Thyroid gland (tissue), 4 donors: ENCODE results near the gene PCDHGA10. TPM values are rescaled to one million over a fixed set of nuclear protein-coding genes. Genes with fewer than 3 reads are reported as not detected.
"Not testable (repeated sequence)": the region's sequence is repeated elsewhere in the genome, so short reads cannot be mapped to it uniquely, and the experiment has no call there.

Experiments
- DNase-seq, 2 donors: peaks; one replicate each; pipeline ENCODE4 v3.0.0-alpha.2; 2019
- H3K27ac ChIP-seq, 3 donors: fragments of 200-600 bp; sonication (generic); 1 replicate in 2 of 3; 2 replicates in 1 of 3; pipeline ENCODE4 v1.5.1; 2016 to 2019; ENCODE audit warnings: mild to moderate bottlenecking in 1 of 3, moderate library complexity in 1 of 3
- H3K27me3 ChIP-seq: fragments of 200-600 bp; sonication (generic); one replicate; pipeline ENCODE4 v1.5.1; 2019
- H3K36me3 ChIP-seq, 2 donors: fragments of 200-600 bp; sonication (generic); one replicate each; pipeline ENCODE4 v1.5.1; 2016 to 2019
- H3K4me1 ChIP-seq, 2 donors: fragments of 200-600 bp; sonication (generic); one replicate each; pipeline ENCODE4 v1.5.1; 2017 to 2019
- H3K4me3 ChIP-seq, 3 donors: fragments of 200-600 bp; sonication (generic); replicated peaks in 1 of 3; 1 replicate in 2 of 3; 2 replicates in 1 of 3; pipeline ENCODE4 v1.5.1; 2016; ENCODE audit warnings: mild to moderate bottlenecking in 1 of 3
- H3K9me3 ChIP-seq: fragments of 200-600 bp; sonication (generic); one replicate; pipeline ENCODE4 v1.5.1; 2017
- POLR2A ChIP-seq, 2 donors: fragments of 450-650 bp; IDR thresholded peaks; one replicate each; pipeline ENCODE4 v1.6.1; 2017; ENCODE audit warnings: antibody characterized with exemption in 2 of 2, mild to moderate bottlenecking in 2 of 2, moderate library complexity in 1 of 2
- WGBS, 2 donors: methylation state at CpG; one replicate each; pipeline ENCODE4 v1.1.5; 2017; 5-methylcytosine and 5-hydroxymethylcytosine counted together
- intact Hi-C: fragments of 100-400 bp; cut with DNase I; formaldehyde crosslinking; loops from one replicate; pipeline ENCODE4 v1.15.1; 2023
- total RNA-seq, 4 donors: library from RNA; depleted of rRNA; stranded (reverse); fragments of >200 nt; gene quantifications; one replicate each; pipeline ENCODE4 v1.2.3, GENCODE V29; 2016
- TF ChIP-seq, protein P1 (sequence below), 6 experiments: fragments of 200-600 bp in 3 of 6; fragments of 450-650 bp in 3 of 6; sonication (generic) in 3 of 6; IDR thresholded peaks; one replicate each; pipeline ENCODE4 v1.5.1; 2016 to 2019; ENCODE audit warnings: antibody characterized with exemption in 6 of 6, mild to moderate bottlenecking in 2 of 6, inconsistent platforms in 1 of 6, moderate library complexity in 1 of 6

The PCDHGA10 gene
- total RNA-seq, 4 donors from 2014 or later, result 8.7 to 17.1 (median 9.3) TPM

DNA sequence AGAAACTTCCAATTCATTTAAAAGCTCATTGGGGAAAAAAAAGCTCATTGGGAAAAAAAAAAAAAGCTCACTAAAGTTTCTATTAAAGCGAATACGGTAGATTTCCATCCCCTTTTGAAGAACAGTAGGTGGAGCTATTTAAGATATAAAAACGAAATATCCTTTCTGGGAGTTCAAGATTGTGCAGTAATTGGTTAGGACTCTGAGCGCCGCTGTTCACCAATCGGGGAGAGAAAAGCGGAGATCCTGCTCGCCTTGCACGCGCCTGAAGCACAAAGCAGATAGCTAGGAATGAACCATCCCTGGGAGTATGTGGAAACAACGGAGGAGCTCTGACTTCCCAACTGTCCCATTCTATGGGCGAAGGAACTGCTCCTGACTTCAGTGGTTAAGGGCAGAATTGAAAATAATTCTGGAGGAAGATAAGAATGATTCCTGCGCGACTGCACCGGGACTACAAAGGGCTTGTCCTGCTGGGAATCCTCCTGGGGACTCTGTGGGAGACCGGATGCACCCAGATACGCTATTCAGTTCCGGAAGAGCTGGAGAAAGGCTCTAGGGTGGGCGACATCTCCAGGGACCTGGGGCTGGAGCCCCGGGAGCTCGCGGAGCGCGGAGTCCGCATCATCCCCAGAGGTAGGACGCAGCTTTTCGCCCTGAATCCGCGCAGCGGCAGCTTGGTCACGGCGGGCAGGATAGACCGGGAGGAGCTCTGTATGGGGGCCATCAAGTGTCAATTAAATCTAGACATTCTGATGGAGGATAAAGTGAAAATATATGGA lies 17.7 kb downstream of the PCDHGA10 start, which contains the start of gene PCDHGA12:
Gene PCDHGA12, plus strand, starts transcription at position 176 of the 782 bp plus-strand sequence. Its CDS starts 253 bp downstream, at position 429.
- H3K27me3 ChIP-seq, result no peaks in the 10 kb centered on the region
- H3K36me3 ChIP-seq, result no peaks in the 10 kb centered on the region
- H3K4me3 ChIP-seq, result no peak within 1 kb of the TSS
- no peak for TF ChIP-seq POLR2A (IDR thresholded peaks at IDR 0.05)
- TF ChIP-seq, protein P1, sequence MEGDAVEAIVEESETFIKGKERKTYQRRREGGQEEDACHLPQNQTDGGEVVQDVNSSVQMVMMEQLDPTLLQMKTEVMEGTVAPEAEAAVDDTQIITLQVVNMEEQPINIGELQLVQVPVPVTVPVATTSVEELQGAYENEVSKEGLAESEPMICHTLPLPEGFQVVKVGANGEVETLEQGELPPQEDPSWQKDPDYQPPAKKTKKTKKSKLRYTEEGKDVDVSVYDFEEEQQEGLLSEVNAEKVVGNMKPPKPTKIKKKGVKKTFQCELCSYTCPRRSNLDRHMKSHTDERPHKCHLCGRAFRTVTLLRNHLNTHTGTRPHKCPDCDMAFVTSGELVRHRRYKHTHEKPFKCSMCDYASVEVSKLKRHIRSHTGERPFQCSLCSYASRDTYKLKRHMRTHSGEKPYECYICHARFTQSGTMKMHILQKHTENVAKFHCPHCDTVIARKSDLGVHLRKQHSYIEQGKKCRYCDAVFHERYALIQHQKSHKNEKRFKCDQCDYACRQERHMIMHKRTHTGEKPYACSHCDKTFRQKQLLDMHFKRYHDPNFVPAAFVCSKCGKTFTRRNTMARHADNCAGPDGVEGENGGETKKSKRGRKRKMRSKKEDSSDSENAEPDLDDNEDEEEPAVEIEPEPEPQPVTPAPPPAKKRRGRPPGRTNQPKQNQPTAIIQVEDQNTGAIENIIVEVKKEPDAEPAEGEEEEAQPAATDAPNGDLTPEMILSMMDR (IDR thresholded peaks at IDR 0.05), result peak in 4 of 6 experiments; percentile 26 to 59 (median 43)
- intact Hi-C loops, result no loop called here
- no peaks in the 10 kb centered on the region for H3K9me3 ChIP-seq
- peak; percentile 59 to 61 for DNase-seq
- no peaks in the 10 kb centered on the region for H3K4me1 ChIP-seq
- H3K27ac ChIP-seq, result no peak within 1 kb of the TSS
- 14 to 15% methylated on average over 33 of the region's 33 CpGs for WGBS, 2 donors

DNA sequence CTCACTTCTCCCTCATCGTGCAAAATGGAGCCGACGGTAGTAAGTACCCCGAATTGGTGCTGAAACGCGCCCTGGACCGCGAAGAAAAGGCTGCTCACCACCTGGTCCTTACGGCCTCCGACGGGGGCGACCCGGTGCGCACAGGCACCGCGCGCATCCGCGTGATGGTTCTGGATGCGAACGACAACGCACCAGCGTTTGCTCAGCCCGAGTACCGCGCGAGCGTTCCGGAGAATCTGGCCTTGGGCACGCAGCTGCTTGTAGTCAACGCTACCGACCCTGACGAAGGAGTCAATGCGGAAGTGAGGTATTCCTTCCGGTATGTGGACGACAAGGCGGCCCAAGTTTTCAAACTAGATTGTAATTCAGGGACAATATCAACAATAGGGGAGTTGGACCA lies 18.5 kb downstream of the PCDHGA10 start:
- no peak for TF ChIP-seq POLR2A (IDR thresholded peaks at IDR 0.05)
- TF ChIP-seq, protein P1 (IDR thresholded peaks at IDR 0.05), result no peak
- no peaks in the 10 kb centered on the region for H3K27me3 ChIP-seq
- H3K4me3 ChIP-seq, result no peak overlapping the region
- H3K27ac ChIP-seq, result no peak overlapping the region
- no peaks in the 10 kb centered on the region for H3K4me1 ChIP-seq
- H3K9me3 ChIP-seq, result no peaks in the 10 kb centered on the region
- no peak for DNase-seq
- 14 to 16% methylated on average over 36 to 37 of the region's 37 CpGs for WGBS, 2 donors
- intact Hi-C loops, result no loop called here
- no peaks in the 10 kb centered on the region for H3K36me3 ChIP-seq

DNA sequence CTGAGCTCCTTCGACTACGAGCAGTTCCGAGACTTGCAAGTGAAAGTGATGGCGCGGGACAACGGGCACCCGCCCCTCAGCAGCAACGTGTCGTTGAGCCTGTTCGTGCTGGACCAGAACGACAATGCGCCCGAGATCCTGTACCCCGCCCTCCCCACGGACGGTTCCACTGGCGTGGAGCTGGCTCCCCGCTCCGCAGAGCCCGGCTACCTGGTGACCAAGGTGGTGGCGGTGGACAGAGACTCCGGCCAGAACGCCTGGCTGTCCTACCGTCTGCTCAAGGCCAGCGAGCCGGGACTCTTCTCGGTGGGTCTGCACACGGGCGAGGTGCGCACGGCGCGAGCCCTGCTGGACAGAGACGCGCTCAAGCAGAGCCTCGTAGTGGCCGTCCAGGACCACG lies 19.5 kb downstream of the PCDHGA10 start:
- H3K4me3 ChIP-seq, DNase-seq, H3K36me3 ChIP-seq, intact Hi-C loops, H3K4me1 ChIP-seq, H3K9me3 ChIP-seq, H3K27ac ChIP-seq, H3K27me3 ChIP-seq: not testable (repeated sequence)
- 23 to 25% methylated on average over 6 to 28 of the region's 38 CpGs for WGBS, 2 donors

DNA sequence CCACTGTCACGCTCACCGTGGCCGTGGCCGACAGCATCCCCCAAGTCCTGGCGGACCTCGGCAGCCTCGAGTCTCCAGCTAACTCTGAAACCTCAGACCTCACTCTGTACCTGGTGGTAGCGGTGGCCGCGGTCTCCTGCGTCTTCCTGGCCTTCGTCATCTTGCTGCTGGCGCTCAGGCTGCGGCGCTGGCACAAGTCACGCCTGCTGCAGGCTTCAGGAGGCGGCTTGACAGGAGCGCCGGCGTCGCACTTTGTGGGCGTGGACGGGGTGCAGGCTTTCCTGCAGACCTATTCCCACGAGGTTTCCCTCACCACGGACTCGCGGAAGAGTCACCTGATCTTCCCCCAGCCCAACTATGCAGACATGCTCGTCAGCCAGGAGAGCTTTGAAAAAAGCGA lies 19.9 kb downstream of the PCDHGA10 start:
- H3K27ac ChIP-seq, H3K4me1 ChIP-seq, intact Hi-C loops, H3K27me3 ChIP-seq, H3K4me3 ChIP-seq, H3K36me3 ChIP-seq, H3K9me3 ChIP-seq, DNase-seq: not testable (repeated sequence)
- WGBS, 2 donors, result 26% methylated on average over 8 to 12 of the region's 29 CpGs

DNA sequence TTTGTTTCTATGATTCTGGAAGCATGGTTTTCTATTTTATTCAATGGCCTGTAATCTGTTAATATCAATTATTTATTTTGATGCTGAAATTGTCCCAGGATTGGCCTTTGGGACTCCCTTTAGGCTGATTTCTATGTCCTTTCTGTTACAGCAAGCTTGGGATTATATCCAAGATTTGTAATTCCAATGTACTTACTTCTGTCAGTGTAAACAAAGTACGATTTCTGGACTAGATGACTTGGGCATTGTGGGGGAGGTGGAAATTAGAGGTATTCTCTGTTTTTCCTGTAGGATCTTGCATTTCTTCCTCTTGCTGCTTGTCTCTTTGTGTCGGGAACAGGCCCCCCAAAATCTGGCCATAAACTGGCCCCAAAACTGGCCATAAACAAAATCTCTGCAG lies 21.2 kb downstream of the PCDHGA10 start:
- DNase-seq, result no peak
- H3K27ac ChIP-seq, result no peak overlapping the region
- H3K36me3 ChIP-seq, result no peaks in the 10 kb centered on the region
- H3K4me1 ChIP-seq, result no peaks in the 10 kb centered on the region
- no peak overlapping the region for H3K4me3 ChIP-seq
- intact Hi-C loops, result no loop called here
- TF ChIP-seq, protein P1 (IDR thresholded peaks at IDR 0.05), result no peak
- no peak for TF ChIP-seq POLR2A (IDR thresholded peaks at IDR 0.05)
- H3K9me3 ChIP-seq, result no peaks in the 10 kb centered on the region
- H3K27me3 ChIP-seq, result no peaks in the 10 kb centered on the region
- 75 to 90% methylated on average over 2 of the region's 2 CpGs for WGBS, 2 donors

DNA sequence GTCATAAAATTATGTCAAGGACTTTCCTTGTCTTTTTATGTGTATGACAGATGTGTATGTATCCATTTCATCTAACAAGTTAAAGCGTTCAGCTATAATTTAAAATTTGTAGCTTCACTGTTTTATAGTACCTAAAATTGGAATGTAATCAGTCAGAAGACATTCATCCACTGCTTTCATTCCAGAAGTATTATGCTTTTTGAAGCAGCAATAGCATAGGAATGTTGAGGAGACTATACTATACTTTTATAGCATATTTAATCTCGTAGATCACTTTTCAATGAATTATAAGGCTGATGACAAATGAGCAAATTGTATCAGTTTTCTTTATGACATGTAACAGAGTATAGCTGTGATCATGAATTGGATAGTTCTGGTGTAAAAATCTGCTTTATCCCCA lies 24.4 kb downstream of the PCDHGA10 start:
- Histone ChIP-seq H3K27me3 (no peaks in the 10 kb centered on the region), H3K4me3 (no peak overlapping the region), H3K36me3 (no peaks in the 10 kb centered on the region), H3K9me3 (no peaks in the 10 kb centered on the region), H3K27ac (no peak overlapping the region), H3K4me1 (no peaks in the 10 kb centered on the region)
- 91 to 99% methylated on average over 2 of the region's 2 CpGs for WGBS, 2 donors
- TF ChIP-seq POLR2A (IDR thresholded peaks at IDR 0.05), result no peak
- TF ChIP-seq, protein P1 (IDR thresholded peaks at IDR 0.05), result no peak
- intact Hi-C loops, result no loop called here
- no peak for DNase-seq
